B cell (primary cell): ENCODE data around the gene WDR82. TPM values are rescaled to one million over a fixed set of nuclear protein-coding genes. Genes with fewer than 3 reads are reported as not detected.
A peak's percentile ranks its signal among the peaks of the same experiment; 100 is the strongest.

Source experiments
- ATAC-seq: fragments of 200-7000 bp; cut with Tn5 transposase; one replicate; pipeline ENCODE4 v1.10.0; 2021; ENCODE audit warnings: low read depth, mild to moderate bottlenecking, moderate number of reproducible peaks, moderate library complexity
- CTCF ChIA-PET: fragments of 350-600 bp; sonication (Branson Sonifier 250); formaldehyde crosslinking; loops from one replicate; lab custom pipeline; 2021; ENCODE audit warnings: antibody characterized with exemption, inconsistent platforms; lab: Charles Lee
- POLR2A ChIA-PET: fragments of 350-600 bp; sonication (Branson Sonifier 250); formaldehyde crosslinking; loops from one replicate; lab custom pipeline; 2021; ENCODE audit warnings: antibody characterized with exemption; lab: Charles Lee
- DNase-seq: peaks from one replicate; pipeline ENCODE4 v3.0.0; 2013
- H2AFZ ChIP-seq: 2 replicates; pipeline ENCODE4 v1.6.1; 2012; ENCODE audit warnings: mild to moderate bottlenecking, low read depth, low read length; ENCODE audit not compliant: insufficient read depth, poor library complexity, severe bottlenecking
- H3K27ac ChIP-seq, 2 donors: 1 replicate in 1 of 2; 2 replicates in 1 of 2; pipeline ENCODE4 v1.5.1; 2012 to 2013; ENCODE audit warnings: low read length in 2 of 2, mild to moderate bottlenecking in 2 of 2, moderate library complexity in 1 of 2
- H3K27me3 ChIP-seq, 4 experiments: fragments of 200-600 bp in 1 of 4; sonication (generic) in 1 of 4; replicated peaks in 1 of 4; 1 replicate in 2 of 4; 2 replicates in 2 of 4; pipeline versions ENCODE4 v1.6.1 to v1.7.0; 2013 to 2016; ENCODE audit warnings: low read length in 3 of 4, mild to moderate bottlenecking in 2 of 4, mixed read lengths in 1 of 4, moderate library complexity in 1 of 4; ENCODE audit not compliant: insufficient read depth in 4 of 4, control insufficient read depth in 3 of 4; ENCODE audit errors: control extremely low read depth in 1 of 4
- H3K36me3 ChIP-seq, 2 experiments: replicated peaks in 1 of 2; 1 replicate in 1 of 2; 2 replicates in 1 of 2; pipeline versions ENCODE4 v1.6.1 to v1.7.1; 2013; ENCODE audit warnings: low read length in 1 of 2; ENCODE audit not compliant: insufficient read depth in 2 of 2, control insufficient read depth in 1 of 2; ENCODE audit errors: control extremely low read depth in 1 of 2, extremely low read depth in 1 of 2
- H3K4me1 ChIP-seq, 2 donors: fragments of 200-600 bp in 1 of 2; sonication (generic) in 1 of 2; 1 replicate in 1 of 2; 2 replicates in 1 of 2; pipeline versions ENCODE4 v1.5.1 to v1.6.1; 2013 to 2017; ENCODE audit warnings: low read length in 2 of 2; ENCODE audit not compliant: control insufficient read depth in 2 of 2, insufficient read depth in 2 of 2
- H3K4me2 ChIP-seq: replicated peaks from 2 replicates; pipeline ENCODE3; 2012; ENCODE audit warnings: mild to moderate bottlenecking, low read depth, low read length; ENCODE audit not compliant: poor library complexity, severe bottlenecking
- H3K4me3 ChIP-seq, 5 experiments: fragments of 200-600 bp in 1 of 5; sonication (generic) in 1 of 5; 1 replicate in 3 of 5; 2 replicates in 2 of 5; pipeline versions ENCODE4 v1.5.1 to v1.7.0; 2011 to 2016; ENCODE audit warnings: low read length in 4 of 5, mild to moderate bottlenecking in 4 of 5, low read depth in 2 of 5, control low read depth in 1 of 5, moderate library complexity in 1 of 5; ENCODE audit not compliant: insufficient read depth in 1 of 5; ENCODE audit errors: control extremely low read depth in 1 of 5, extremely low read depth in 1 of 5
- H3K79me2 ChIP-seq: fragments of 200-600 bp; sonication (generic); one replicate; pipeline ENCODE4 v1.6.0; 2016; ENCODE audit warnings: low read length; ENCODE audit not compliant: control insufficient read depth, insufficient read depth
- H3K9ac ChIP-seq: fragments of 200-600 bp; sonication (generic); 2 replicates; pipeline ENCODE4 v1.6.1; 2017; ENCODE audit warnings: mild to moderate bottlenecking, low read length, moderate library complexity
- H3K9me3 ChIP-seq, 3 donors: one replicate each; pipeline versions ENCODE4 v1.6.1 to v1.7.1; 2013; ENCODE audit warnings: low read length in 2 of 3; ENCODE audit not compliant: control insufficient read depth in 2 of 3, insufficient read depth in 1 of 3; ENCODE audit errors: control extremely low read depth in 1 of 3
- H4K20me1 ChIP-seq: 2 replicates; pipeline ENCODE4 v1.6.0; 2012; ENCODE audit warnings: mild to moderate bottlenecking, low read length; ENCODE audit not compliant: insufficient read depth, control insufficient read depth, poor library complexity, severe bottlenecking
- H3K27ac Mint-ChIP-seq: one replicate; pipeline ENCODE4 v1.8.0; 2021; ENCODE audit warnings: mixed read lengths
- H3K27me3 Mint-ChIP-seq: one replicate; pipeline ENCODE4 v1.8.0; 2021; ENCODE audit warnings: mixed read lengths
- H3K4me1 Mint-ChIP-seq: one replicate; pipeline ENCODE4 v1.8.0; 2021; ENCODE audit warnings: mixed read lengths
- H3K4me3 Mint-ChIP-seq: one replicate; pipeline ENCODE4 v1.8.0; 2021; ENCODE audit warnings: mixed read lengths
- H3K9me3 Mint-ChIP-seq: one replicate; pipeline ENCODE4 v1.8.0; 2022; ENCODE audit warnings: mixed read lengths; ENCODE audit not compliant: insufficient read depth
- CTCF ChIP-seq: fragments of 200-600 bp; IDR thresholded peaks from one replicate; pipeline ENCODE4 v1.8.0; 2022; ENCODE audit warnings: antibody characterized with exemption, mild to moderate bottlenecking
- EZH2 ChIP-seq: IDR thresholded peaks from 2 replicates; pipeline ENCODE4 v1.6.1; 2012; ENCODE audit warnings: borderline replicate concordance, low read depth, mild to moderate bottlenecking, moderate library complexity, low read length; ENCODE audit not compliant: insufficient read depth, poor library complexity, severe bottlenecking
- WGBS: methylation state at CpG from one replicate; pipeline ENCODE4 v1.1.5; 2013; ENCODE audit warnings: missing lambda C conversion rate; ENCODE audit not compliant: insufficient coverage; 5-methylcytosine and 5-hydroxymethylcytosine counted together
- intact Hi-C: fragments of 100-400 bp; cut with micrococcal nuclease; formaldehyde crosslinking; loops from one replicate; pipeline ENCODE4 v1.10.0; 2022
- polyA plus RNA-seq: library from polyadenylated mRNA; depleted of rRNA; stranded (reverse); fragments of >200 nt; gene quantifications from 2 replicates; pipeline ENCODE4 v1.2.3, GENCODE V29; 2012
- total RNA-seq, 2 donors: library from RNA; stranded (reverse); fragments of 120-200 nt in 1 of 2; gene quantifications; 1 replicate in 1 of 2; 2 replicates in 1 of 2; pipeline versions ENCODE4 v1.2.3 to v1.2.4, GENCODE V29; 2013 to 2022

Gene WDR82
- total and polyA plus RNA-seq, 2 donors (not counting 1 experiment from before 2014, with no cell fraction given): 27.8 to 101 TPM

DNA sequence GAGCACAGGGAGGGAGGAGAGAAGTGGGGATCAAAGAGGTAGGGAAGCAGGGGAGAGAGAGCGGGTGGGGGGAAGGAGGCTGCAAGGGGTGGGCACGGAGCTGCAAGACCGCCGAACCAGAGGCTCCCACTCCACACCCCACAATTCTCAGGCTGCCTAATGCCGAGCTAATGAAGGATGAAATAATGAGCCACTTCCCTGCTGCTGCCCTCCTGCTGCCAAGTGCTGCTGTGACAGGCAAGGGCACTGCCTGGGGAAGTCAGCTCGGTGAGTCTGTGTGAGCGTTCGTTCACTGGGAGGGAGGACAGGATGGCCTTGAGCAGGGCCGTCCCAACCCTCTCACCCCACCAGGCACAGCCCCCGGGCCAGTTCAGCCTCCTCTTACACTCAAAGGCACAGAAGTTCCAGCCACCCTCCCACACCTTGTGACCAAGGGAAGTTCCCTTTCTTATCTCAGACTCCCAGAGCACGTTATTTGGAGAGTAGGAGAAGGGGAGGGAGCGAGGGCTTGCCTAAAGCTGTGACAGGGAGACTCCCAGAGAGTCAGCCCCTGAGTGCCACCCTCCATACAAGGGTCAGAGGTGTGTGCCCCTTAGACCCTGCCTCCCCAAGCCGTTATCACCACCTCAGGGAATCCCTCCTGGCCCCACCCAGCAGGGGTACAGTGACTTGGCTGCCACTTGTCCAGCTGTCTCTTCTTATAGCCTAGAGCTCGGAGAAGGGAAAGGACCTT is 21.6 kb upstream of the WDR82 start:
- Mint-ChIP-seq H3K27me3 (no peaks in the 10 kb centered on the region), H3K27ac (peak overlapping the region; percentile 41), H3K9me3 (no peaks in the 10 kb centered on the region), H3K4me3 (no peak overlapping the region), H3K4me1 (peaks cover 21% of the 10 kb centered on the region)
- Histone ChIP-seq H2AFZ (no peak overlapping the region), H3K9me3 (no peaks in the 10 kb centered on the region), H3K4me2 (peak overlapping the region; percentile 2), H3K9ac (no peak overlapping the region), H3K4me3 (no peak overlapping the region), H4K20me1 (peaks cover 6% of the 10 kb centered on the region), H3K79me2 (peaks cover 5% of the 10 kb centered on the region), H3K27me3 (no peaks in the 10 kb centered on the region), H3K27ac (no peak overlapping the region), H3K36me3 (peaks cover 2 to 3% of the 10 kb centered on the region in 2 experiments), H3K4me1 (peaks cover 0 to 16% of the 10 kb centered on the region in 2 donors)
- 28% methylated on average over 4 of the region's 14 CpGs for WGBS
- ATAC-seq (peak; percentile 50), DNase-seq (no peak)
- CTCF ChIA-PET: interaction anchor here (1.0 to 2.9 kb wide), 5 partner anchors 8 to 80 kb away, joined by 3 to 14 read pairs (median 7); partner anchors contain the start of gene GLYCTK
- POLR2A ChIA-PET: interaction anchor here (0.6 to 1.8 kb wide), 3 partner anchors 11 to 160 kb away, joined by 3 to 12 read pairs (median 4); no protein-coding TSS in a partner anchor
- intact Hi-C loops: no loop called here
- TF ChIP-seq EZH2 (no peak), CTCF (no peak)

GRCh38 chr3:52299247-52299878 is 20.9 kb upstream of the WDR82 start:
- POLR2A ChIA-PET: no interaction called here

More at GRCh38 chr3:52299247-52299878, 20.9 kb upstream of the WDR82 start:
- H3K4me1 ChIP-seq: peaks cover 0 to 16% of the 10 kb centered on the region in 2 donors
- H3K27ac ChIP-seq: no peak overlapping the region
- no peak overlapping the region for H3K9ac ChIP-seq
- H4K20me1 ChIP-seq: peaks cover 6% of the 10 kb centered on the region
- no peaks in the 10 kb centered on the region for H3K9me3 Mint-ChIP-seq
- H3K4me3 ChIP-seq: no peak overlapping the region
- DNase-seq (no peak), ATAC-seq (no peak)
- peak overlapping the region; percentile 41 for H3K27ac Mint-ChIP-seq
- intact Hi-C loops: no loop called here
- H3K27me3 Mint-ChIP-seq: no peaks in the 10 kb centered on the region
- 70% methylated on average over 10 of the region's 10 CpGs for WGBS
- CTCF ChIA-PET: interaction anchor here (0.6 to 12.8 kb wide), 7 partner anchors 7 to 79 kb away, joined by 3 to 352 read pairs (median 7); partner anchors contain the start of gene GLYCTK
- H3K4me1 Mint-ChIP-seq: peaks cover 21% of the 10 kb centered on the region
- peaks cover 2% of the 10 kb centered on the region in 2 experiments for H3K36me3 ChIP-seq
- peak overlapping the region; percentile 2 for H3K4me2 ChIP-seq
- no peaks in the 10 kb centered on the region for H3K27me3 ChIP-seq
- no peaks in the 10 kb centered on the region for H3K9me3 ChIP-seq
- H3K79me2 ChIP-seq: peaks cover 10% of the 10 kb centered on the region
- no peak overlapping the region for H2AFZ ChIP-seq
- H3K4me3 Mint-ChIP-seq: no peak overlapping the region
- TF ChIP-seq EZH2 (no peak), CTCF (no peak)
